ENCODE measurements around the gene ILF3. TPM values are rescaled to one million over a fixed set of nuclear protein-coding genes. Genes with fewer than 3 reads are reported as not detected.

ILF3 gene
- total and polyA plus RNA-seq, 2 experiments from 2014 or later, result 573 to 616 TPM

DNA sequence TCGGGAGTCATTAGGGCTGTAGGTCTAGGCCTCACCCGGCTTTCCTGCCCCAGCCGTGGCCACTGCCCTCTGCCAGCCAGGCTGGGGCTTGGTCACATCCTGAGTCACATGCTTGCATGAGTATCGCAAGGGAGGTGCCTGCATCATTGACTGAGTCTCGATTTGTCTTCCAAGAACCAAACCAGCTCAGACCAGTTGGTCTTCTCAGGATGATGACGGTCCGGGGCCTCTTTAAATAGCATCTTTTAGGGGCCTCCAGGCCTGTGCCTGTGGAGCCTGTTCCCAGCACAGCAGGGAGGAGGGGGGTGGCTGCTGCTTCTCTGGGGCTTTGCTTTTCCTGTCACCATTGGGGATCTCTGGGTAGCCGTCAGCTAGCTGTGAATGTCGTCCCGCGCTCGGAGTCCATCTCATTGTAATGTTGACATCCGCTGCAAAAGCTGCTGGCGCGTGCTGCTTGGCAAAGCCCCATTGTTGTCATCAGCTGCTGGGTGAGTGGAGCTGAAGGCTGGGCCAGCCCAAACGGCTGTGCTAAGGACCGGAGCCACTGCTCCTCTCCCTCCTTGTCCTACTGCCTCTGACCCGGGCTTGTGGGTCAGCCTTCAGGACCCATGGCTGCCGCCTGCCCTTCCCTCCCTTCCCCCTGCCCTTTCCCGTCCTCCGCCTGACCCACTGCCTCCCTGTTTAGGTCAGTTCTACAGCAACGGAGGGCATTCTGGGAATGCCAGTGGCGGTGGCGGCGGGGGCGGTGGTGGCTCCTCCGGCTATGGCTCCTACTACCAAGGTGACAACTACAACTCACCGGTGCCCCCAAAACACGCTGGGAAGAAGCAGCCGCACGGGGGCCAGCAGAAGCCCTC lies 32.7 kb downstream of the ILF3 start:
- H3K27ac ChIP-seq (ENCODE audit: low read depth), result no peak overlapping the region
- no peak overlapping the region for H3K4me3 Mint-ChIP-seq
- no peak for TF ChIP-seq EZH2phosphoT487 (IDR thresholded peaks at IDR 0.05; ENCODE audit: unreplicated experiment)
- TF ChIP-seq ZNF462 (CRISPR knock-in tag; IDR thresholded peaks at IDR 0.05), result no peak
- TF ChIP-seq STAT1 (IDR thresholded peaks at IDR 0.05; ENCODE audit: unreplicated experiment), result no peak
- no peak for TF ChIP-seq JUNB (IDR thresholded peaks at IDR 0.05; ENCODE audit: unreplicated experiment)
- TF ChIP-seq EZH2 (IDR thresholded peaks at IDR 0.05; ENCODE audit: low read depth, unreplicated experiment), result no peak
- TF ChIP-seq POLR2AphosphoS5 (IDR thresholded peaks at IDR 0.05; ENCODE audit: low read depth), result no peak
- TF ChIP-seq, protein P1, sequence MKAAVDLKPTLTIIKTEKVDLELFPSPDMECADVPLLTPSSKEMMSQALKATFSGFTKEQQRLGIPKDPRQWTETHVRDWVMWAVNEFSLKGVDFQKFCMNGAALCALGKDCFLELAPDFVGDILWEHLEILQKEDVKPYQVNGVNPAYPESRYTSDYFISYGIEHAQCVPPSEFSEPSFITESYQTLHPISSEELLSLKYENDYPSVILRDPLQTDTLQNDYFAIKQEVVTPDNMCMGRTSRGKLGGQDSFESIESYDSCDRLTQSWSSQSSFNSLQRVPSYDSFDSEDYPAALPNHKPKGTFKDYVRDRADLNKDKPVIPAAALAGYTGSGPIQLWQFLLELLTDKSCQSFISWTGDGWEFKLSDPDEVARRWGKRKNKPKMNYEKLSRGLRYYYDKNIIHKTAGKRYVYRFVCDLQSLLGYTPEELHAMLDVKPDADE (IDR thresholded peaks at IDR 0.05), result no peak
- TF ChIP-seq, protein P2, sequence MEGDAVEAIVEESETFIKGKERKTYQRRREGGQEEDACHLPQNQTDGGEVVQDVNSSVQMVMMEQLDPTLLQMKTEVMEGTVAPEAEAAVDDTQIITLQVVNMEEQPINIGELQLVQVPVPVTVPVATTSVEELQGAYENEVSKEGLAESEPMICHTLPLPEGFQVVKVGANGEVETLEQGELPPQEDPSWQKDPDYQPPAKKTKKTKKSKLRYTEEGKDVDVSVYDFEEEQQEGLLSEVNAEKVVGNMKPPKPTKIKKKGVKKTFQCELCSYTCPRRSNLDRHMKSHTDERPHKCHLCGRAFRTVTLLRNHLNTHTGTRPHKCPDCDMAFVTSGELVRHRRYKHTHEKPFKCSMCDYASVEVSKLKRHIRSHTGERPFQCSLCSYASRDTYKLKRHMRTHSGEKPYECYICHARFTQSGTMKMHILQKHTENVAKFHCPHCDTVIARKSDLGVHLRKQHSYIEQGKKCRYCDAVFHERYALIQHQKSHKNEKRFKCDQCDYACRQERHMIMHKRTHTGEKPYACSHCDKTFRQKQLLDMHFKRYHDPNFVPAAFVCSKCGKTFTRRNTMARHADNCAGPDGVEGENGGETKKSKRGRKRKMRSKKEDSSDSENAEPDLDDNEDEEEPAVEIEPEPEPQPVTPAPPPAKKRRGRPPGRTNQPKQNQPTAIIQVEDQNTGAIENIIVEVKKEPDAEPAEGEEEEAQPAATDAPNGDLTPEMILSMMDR (conservative IDR thresholded peaks at IDR 0.05; ENCODE audit: low read depth in 2 of 2), result no peak
- no peak for TF ChIP-seq NANOG (IDR thresholded peaks at IDR 0.05; ENCODE audit: borderline replicate concordance)
- TF ChIP-seq REST (IDR thresholded peaks at IDR 0.05; ENCODE audit: unreplicated experiment), result no peak
- no peak for TF ChIP-seq ZNF331 (CRISPR knock-in tag; IDR thresholded peaks at IDR 0.05; ENCODE audit: low read depth)
- no peak for TF ChIP-seq CREB1 (CRISPR knock-in tag; IDR thresholded peaks at IDR 0.05; ENCODE audit: low read depth)
- peaks cover 97% of the 10 kb centered on the region for H3K36me3 Mint-ChIP-seq (ENCODE audit: low read depth)
- ATAC-seq, result no peak
- H3K36me3 ChIP-seq (ENCODE audit: insufficient read depth), result peaks cover 82% of the 10 kb centered on the region
- no peaks in the 10 kb centered on the region for H3K9me2 ChIP-seq (ENCODE audit: insufficient read depth)
- H3K4me1 Mint-ChIP-seq, result peaks cover 8% of the 10 kb centered on the region; the same call in 2 of the 3 replicates
- H3K4me3 ChIP-seq, result no peak overlapping the region
- H2AFZ ChIP-seq, result no peak overlapping the region
- no peaks in the 10 kb centered on the region for H3K4me1 ChIP-seq (ENCODE audit: insufficient read depth)
- no peak overlapping the region for H3K4me2 ChIP-seq
- peaks cover 57% of the 10 kb centered on the region for H4K20me1 ChIP-seq (replicated peaks; ENCODE audit: insufficient read depth)
- H3K9me3 Mint-ChIP-seq, result no peaks in the 10 kb centered on the region
- no peaks in the 10 kb centered on the region for H3K27me3 ChIP-seq (ENCODE audit: insufficient read depth)
- peaks cover 22% of the 10 kb centered on the region for H3K27me3 Mint-ChIP-seq (ENCODE audit: insufficient read depth, low read depth, poor library complexity)
- no peak for DNase-seq (ENCODE audit: low spot score)
- peaks cover 47% of the 10 kb centered on the region for H3K79me2 ChIP-seq (replicated peaks; ENCODE audit: insufficient read depth)
- H3K27ac Mint-ChIP-seq, result no peak overlapping the region
- H3F3A ChIP-seq (replicated peaks; ENCODE audit: low read depth), result peaks cover 76% of the 10 kb centered on the region
